Parathyroid adenoma (tissue), 2 donors: ENCODE data around the gene PRKCA.

Experiments used
- H2AFZ ChIP-seq: fragments of 300-600 bp; sonication (generic); one replicate; pipeline ENCODE4 v1.7.0; 2017; ENCODE audit warnings: antibody characterized with exemption, mild to moderate bottlenecking
- H3K27ac ChIP-seq: fragments of 300-600 bp; sonication (generic); one replicate; pipeline ENCODE4 v1.7.0; 2017
- H3K27me3 ChIP-seq: fragments of 300-600 bp; sonication (generic); one replicate; pipeline ENCODE4 v1.7.0; 2017; ENCODE audit warnings: low read length; ENCODE audit not compliant: control insufficient read depth, insufficient read depth
- H3K36me3 ChIP-seq: fragments of 300-600 bp; sonication (generic); one replicate; pipeline ENCODE4 v1.7.0; 2017; ENCODE audit warnings: low read length; ENCODE audit not compliant: control insufficient read depth, insufficient read depth
- H3K4me1 ChIP-seq: fragments of 300-600 bp; sonication (generic); one replicate; pipeline ENCODE4 v1.7.0; 2017; ENCODE audit warnings: control low read depth
- H3K4me2 ChIP-seq: fragments of 300-600 bp; sonication (generic); one replicate; pipeline ENCODE4 v1.7.0; 2017; ENCODE audit warnings: low read length
- H3K4me3 ChIP-seq: fragments of 300-600 bp; sonication (generic); one replicate; pipeline ENCODE4 v1.7.0; 2017; ENCODE audit warnings: low read depth, low read length
- H3K79me2 ChIP-seq: fragments of 300-600 bp; sonication (generic); one replicate; pipeline ENCODE4 v1.7.0; 2017; ENCODE audit warnings: control low read depth
- H3K9ac ChIP-seq: fragments of 300-600 bp; sonication (generic); one replicate; pipeline ENCODE4 v1.7.0; 2017; ENCODE audit warnings: mild to moderate bottlenecking
- H3K9me3 ChIP-seq: fragments of 300-600 bp; sonication (generic); one replicate; pipeline ENCODE4 v1.7.0; 2017; ENCODE audit warnings: low read length; ENCODE audit not compliant: control insufficient read depth
- TF ChIP-seq, protein P1 (sequence below): fragments of 300-600 bp; sonication (generic); IDR thresholded peaks from one replicate; pipeline ENCODE4 v1.7.0; 2017; ENCODE audit warnings: antibody characterized with exemption, mild to moderate bottlenecking
- donor health status: primary hyperparathyroidism.

Gene PRKCA

GRCh38 chr17:66727634-66728570 is 425.5 kb downstream of the PRKCA start:
- Histone ChIP-seq H3K79me2 (no peaks in the 10 kb centered on the region), H2AFZ (peak overlapping the region; percentile 40), H3K4me2 (no peak overlapping the region), H3K4me1 (peaks cover 3% of the 10 kb centered on the region), H3K36me3 (no peaks in the 10 kb centered on the region), H3K27ac (no peak overlapping the region), H3K9ac (no peak overlapping the region), H3K27me3 (no peaks in the 10 kb centered on the region), H3K9me3 (no peaks in the 10 kb centered on the region), H3K4me3 (no peak overlapping the region)
- TF ChIP-seq, protein P1, sequence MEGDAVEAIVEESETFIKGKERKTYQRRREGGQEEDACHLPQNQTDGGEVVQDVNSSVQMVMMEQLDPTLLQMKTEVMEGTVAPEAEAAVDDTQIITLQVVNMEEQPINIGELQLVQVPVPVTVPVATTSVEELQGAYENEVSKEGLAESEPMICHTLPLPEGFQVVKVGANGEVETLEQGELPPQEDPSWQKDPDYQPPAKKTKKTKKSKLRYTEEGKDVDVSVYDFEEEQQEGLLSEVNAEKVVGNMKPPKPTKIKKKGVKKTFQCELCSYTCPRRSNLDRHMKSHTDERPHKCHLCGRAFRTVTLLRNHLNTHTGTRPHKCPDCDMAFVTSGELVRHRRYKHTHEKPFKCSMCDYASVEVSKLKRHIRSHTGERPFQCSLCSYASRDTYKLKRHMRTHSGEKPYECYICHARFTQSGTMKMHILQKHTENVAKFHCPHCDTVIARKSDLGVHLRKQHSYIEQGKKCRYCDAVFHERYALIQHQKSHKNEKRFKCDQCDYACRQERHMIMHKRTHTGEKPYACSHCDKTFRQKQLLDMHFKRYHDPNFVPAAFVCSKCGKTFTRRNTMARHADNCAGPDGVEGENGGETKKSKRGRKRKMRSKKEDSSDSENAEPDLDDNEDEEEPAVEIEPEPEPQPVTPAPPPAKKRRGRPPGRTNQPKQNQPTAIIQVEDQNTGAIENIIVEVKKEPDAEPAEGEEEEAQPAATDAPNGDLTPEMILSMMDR, result peak; percentile 82

DNA sequence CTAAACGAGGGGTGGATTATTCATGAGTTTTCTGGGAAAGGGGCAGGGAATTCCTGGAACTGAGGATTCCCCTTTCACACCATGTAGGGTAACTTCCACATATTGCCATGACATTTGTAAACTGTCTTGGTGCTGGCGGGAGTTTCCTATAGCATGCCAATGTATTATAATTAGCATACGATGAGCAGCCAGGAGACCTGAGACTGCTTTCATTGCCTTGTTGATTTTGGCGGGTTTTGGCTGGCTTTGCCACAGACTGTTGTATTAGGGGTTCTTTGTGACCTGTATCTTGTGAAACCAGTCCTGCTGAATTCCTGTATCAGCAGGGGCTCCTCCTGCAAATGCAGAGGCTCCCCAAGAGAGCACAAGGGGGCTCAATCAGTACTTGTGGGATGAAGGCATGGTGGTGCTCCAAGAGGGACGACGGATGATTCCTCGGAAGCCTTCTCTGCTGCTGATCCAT is 428.1 kb downstream of the PRKCA start:
- Histone ChIP-seq H3K27ac (no peak overlapping the region), H3K9ac (no peak overlapping the region), H2AFZ (no peak overlapping the region), H3K9me3 (no peaks in the 10 kb centered on the region), H3K79me2 (no peaks in the 10 kb centered on the region), H3K4me2 (no peak overlapping the region), H3K4me3 (no peak overlapping the region), H3K4me1 (peaks cover 3% of the 10 kb centered on the region), H3K27me3 (no peaks in the 10 kb centered on the region), H3K36me3 (no peaks in the 10 kb centered on the region)
- TF ChIP-seq, protein P1, result no peak

DNA sequence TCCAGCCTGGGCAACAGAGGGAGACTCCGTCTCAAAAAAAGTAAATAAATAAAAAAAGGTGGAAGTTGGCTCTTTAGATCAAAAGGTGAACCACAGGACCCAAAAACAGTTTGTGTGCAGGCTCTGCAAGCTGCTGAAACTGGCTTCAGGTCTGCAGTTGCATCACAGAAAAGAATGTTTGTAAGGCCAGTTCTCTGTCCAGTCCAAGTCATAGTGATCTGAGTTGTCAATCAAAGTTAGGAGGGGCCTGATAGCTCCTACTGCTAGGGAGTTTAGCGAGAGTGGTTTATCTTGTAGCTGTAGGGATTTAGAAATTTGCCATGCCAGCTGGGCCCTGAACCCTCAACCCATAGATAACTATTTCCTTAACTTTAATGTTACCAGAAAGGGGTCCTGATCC is 431.3 kb downstream of the PRKCA start:
- H2AFZ ChIP-seq, result no peak overlapping the region
- no peaks in the 10 kb centered on the region for H3K79me2 ChIP-seq
- TF ChIP-seq, protein P1, result no peak
- H3K4me2 ChIP-seq, result no peak overlapping the region
- no peaks in the 10 kb centered on the region for H3K4me1 ChIP-seq
- no peak overlapping the region for H3K9ac ChIP-seq
- H3K9me3 ChIP-seq, result no peaks in the 10 kb centered on the region
- no peak overlapping the region for H3K4me3 ChIP-seq
- no peaks in the 10 kb centered on the region for H3K36me3 ChIP-seq
- H3K27ac ChIP-seq, result no peak overlapping the region
- no peaks in the 10 kb centered on the region for H3K27me3 ChIP-seq

DNA sequence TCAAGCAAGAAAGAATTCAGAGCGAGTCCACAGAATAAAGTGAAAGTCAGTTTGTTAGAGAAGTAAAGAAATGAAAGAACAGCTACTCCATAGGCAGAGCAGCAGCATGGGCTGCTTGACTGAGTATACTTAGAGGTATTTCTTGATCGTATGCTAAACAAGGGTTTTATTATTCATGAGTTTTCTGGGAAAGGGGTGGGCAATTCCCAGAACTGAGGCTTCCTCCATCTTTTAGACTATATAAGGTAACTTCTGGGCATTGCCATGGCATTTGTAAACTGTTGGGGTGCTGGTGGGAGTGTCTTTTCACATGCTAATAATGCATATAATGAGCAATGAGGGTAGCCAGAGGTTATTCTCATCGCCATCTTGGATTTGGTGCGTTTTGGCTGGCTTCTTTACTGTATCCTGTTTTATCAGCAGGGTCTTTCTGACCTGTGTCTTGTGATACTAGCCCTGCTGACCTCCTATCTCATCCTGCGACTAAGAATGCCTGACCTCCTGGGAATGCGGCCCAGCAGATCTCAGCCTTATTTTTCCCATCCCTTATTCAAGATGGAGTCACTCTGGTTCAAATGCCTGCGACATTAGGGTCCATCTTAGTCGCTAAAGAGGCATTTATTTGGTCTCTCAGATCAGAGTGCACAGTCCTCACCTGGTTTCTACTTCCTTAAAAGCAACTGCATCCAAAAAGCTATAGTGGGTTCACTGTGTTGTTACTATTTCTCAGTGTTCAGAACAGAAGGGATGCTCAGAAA is 432.0 kb downstream of the PRKCA start:
- Histone ChIP-seq H3K9me3 (no peaks in the 10 kb centered on the region), H3K79me2 (no peaks in the 10 kb centered on the region), H3K9ac (no peak overlapping the region), H3K4me3 (no peak overlapping the region), H3K4me2 (no peak overlapping the region), H3K27ac (no peak overlapping the region), H3K4me1 (no peaks in the 10 kb centered on the region), H3K36me3 (no peaks in the 10 kb centered on the region), H3K27me3 (no peaks in the 10 kb centered on the region), H2AFZ (no peak overlapping the region)
- TF ChIP-seq, protein P1, result no peak
